OCI-M2 (cell line): ENCODE measurements around the gene LUC7L.

ENCODE experiments used
- DNase-seq: peaks from one replicate; lab custom pipeline; 2025; ENCODE audit not compliant: unreplicated experiment; lab: John Stamatoyannopoulos, UW

The LUC7L gene

GRCh38 chr16:149024-149660, 80.1 kb downstream of the LUC7L start:
- DNase-seq = no peak

- DNase-seq = no peak
Measured at GRCh38 chr16:146646-147045, 82.6 kb downstream of the LUC7L start.

- no peak for DNase-seq
Measured at GRCh38 chr16:144797-145252, 84.4 kb downstream of the LUC7L start.

DNA sequence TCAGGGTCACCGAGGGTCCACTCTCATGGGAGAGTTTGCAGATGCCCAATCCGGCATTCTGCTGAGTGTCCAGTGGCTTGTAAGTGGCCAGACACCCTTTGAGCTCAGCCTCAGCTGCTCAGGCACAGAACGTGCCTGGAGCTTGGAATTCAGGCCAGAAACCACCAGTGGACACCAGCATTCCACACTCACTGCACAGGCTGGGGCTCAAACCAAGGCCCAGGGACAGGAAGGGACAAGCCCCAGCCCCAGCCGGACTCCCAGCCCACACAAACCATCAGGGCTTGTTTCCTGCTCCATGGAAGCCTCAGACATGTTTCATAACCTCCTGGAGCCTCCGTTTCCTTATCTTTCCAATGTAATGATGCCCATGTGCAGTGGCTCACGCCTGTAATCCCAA, 85.8 kb downstream of the LUC7L start:
- DNase-seq = no peak

DNA sequence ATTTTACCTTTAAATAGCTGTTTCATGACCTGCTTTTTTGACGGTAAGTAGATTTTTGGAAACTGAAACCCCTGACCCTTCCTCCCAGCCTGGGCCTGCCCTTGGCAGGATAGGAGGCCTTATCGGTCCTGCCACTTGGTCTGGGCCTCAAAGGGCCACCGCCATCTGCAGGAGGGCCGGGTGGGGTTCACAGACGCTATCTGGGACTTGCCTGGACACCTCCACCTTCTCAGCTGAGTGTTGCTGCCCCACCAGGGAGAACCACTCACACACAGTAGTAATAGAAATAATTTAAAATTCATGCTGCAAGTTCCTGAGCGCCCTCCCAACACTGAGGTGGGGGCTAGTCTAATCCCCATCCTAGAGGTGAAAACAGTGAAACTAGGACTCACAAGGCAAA, 86.2 kb downstream of the LUC7L start:
- no peak for DNase-seq

GRCh38 chr16:142405-142967, 86.8 kb downstream of the LUC7L start:
- no peak for DNase-seq

DNA sequence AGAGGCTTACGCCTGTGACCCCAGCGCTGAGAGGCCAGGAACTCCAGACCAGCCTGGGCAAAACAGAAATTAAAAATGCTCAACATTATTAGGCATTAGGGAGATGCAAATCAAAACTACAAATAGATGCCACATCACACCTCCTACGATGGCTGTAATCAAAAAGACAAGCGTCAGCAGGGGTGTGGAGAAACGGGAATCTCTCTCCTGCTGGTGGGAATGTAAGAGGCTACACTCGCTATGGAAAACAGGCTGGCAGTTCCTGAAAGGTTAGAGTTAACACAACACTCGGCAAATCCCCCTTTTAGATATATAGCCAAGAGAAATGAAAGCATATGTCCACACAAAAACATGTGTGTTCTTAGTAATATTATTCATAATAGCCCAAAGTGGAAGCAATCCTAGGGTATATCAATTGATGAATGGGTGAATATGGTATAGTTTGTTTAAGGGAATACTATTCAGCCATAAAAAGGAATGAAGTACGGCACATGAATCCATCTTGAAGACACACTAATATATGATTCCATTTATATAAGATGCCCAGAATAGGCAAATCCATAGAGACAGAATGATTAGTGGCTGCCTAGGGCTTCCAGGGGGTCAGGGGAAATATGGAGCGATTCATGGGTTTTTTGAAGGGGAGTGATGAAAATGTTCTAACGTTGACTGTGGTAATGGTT, 88.9 kb downstream of the LUC7L start:
- DNase-seq = no peak
